Body of pancreas (tissue), 4 donors: Measurements from ENCODE around the gene NOL3. TPM values are rescaled to one million over a fixed set of nuclear protein-coding genes. Genes with fewer than 3 reads are reported as not detected.

Source experiments
- ATAC-seq: fragments of 150-250 bp; one replicate; pipeline ENCODE4 v1.9.1; 2016
- DNase-seq, 4 donors: peaks; one replicate each; pipeline ENCODE4 v3.0.0-alpha.2; 2019
- H3K27ac ChIP-seq, 4 donors: fragments of 200-600 bp; sonication (generic); 1 replicate in 3 of 4; 2 replicates in 1 of 4; pipeline versions ENCODE4 v1.5.1 to v1.6.1; 2016 to 2019; ENCODE audit warnings: mild to moderate bottlenecking in 1 of 4, mixed read lengths in 1 of 4, moderate library complexity in 1 of 4
- H3K27me3 ChIP-seq, 2 donors: fragments of 200-600 bp; sonication (generic); one replicate each; pipeline ENCODE4 v1.6.0; 2016; ENCODE audit warnings: mild to moderate bottlenecking in 1 of 2
- H3K36me3 ChIP-seq, 2 donors: fragments of 200-600 bp; sonication (generic); replicated peaks in 1 of 2; 2 replicates each; pipeline ENCODE4 v1.5.1; 2016; ENCODE audit warnings: low read depth in 2 of 2; ENCODE audit not compliant: insufficient read depth in 1 of 2
- H3K4me1 ChIP-seq: fragments of 200-600 bp; sonication (generic); one replicate; pipeline ENCODE4 v1.6.0; 2016
- H3K4me3 ChIP-seq, 2 donors: fragments of 200-600 bp; sonication (generic); 1 replicate in 1 of 2; 2 replicates in 1 of 2; pipeline ENCODE4 v1.5.1; 2016 to 2019
- H3K9me3 ChIP-seq, 3 donors: fragments of 200-600 bp; sonication (generic); 1 replicate in 2 of 3; 2 replicates in 1 of 3; pipeline ENCODE4 v1.5.1; 2016
- POLR2A ChIP-seq, 3 donors: fragments of 450-650 bp; IDR thresholded peaks; one replicate each; pipeline ENCODE4 v1.6.1; 2016; ENCODE audit warnings: antibody characterized with exemption in 3 of 3, mild to moderate bottlenecking in 2 of 3
- WGBS, 2 donors: methylation state at CpG; one replicate each; pipeline ENCODE4 v1.1.5; 2017; 5-methylcytosine and 5-hydroxymethylcytosine counted together
- intact Hi-C: fragments of 100-400 bp; cut with DNase I; formaldehyde crosslinking; loops from one replicate; pipeline ENCODE4 v1.15.1; 2023
- total RNA-seq, 2 donors: library from RNA; depleted of rRNA; stranded (reverse); fragments of >200 nt; gene quantifications; one replicate each; pipeline ENCODE4 v1.1.0, GENCODE V29; 2016
- TF ChIP-seq, protein P1 (sequence below), 7 experiments: fragments of 450-650 bp in 4 of 7; fragments of 200-600 bp in 3 of 7; sonication (generic) in 3 of 7; IDR thresholded peaks; one replicate each; pipeline ENCODE4 v1.5.1; 2016 to 2019; ENCODE audit warnings: antibody characterized with exemption in 7 of 7

NOL3 gene
- total RNA-seq, 2 donors from 2014 or later, result 51.1 to 78.8 TPM

DNA sequence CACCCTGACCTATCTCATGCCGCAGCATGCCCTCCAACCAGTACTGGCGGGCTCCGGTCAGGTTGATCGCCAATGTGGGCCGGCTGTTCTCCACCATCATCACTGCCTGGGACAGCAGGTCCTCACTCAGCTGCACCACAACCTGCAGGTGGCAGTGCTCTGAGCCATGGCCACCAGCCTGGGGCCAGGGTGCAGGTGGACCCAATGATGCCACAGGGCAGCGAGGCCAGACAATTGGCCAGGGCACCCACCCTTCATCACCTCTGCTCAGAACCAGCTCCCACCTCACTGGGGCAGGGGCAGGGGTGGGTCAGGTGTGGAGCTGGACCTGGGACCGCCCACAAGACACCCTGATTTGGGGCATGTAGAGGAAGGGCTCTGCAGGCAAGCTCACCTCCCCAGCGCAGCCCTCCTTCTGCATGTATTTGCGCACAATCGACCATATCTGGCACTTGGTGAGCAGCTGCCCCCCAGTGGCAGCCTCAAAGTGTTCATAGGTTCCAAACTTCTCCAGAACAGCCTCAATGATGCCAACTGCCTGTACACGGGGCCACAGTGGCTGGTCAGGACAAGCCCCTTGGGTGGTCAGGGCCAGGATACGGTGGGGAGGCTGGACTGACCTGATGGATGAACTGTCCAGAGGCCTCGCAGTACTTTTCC is 9.2 kb downstream of the NOL3 start:
- no peak for ATAC-seq
- no peak overlapping the region for H3K27ac ChIP-seq
- no peaks in the 10 kb centered on the region for H3K27me3 ChIP-seq
- no peaks in the 10 kb centered on the region for H3K36me3 ChIP-seq
- no peak for TF ChIP-seq POLR2A (IDR thresholded peaks at IDR 0.05)
- 92 to 100% methylated on average over 1 to 12 of the region's 13 CpGs for WGBS, 2 donors
- intact Hi-C loops, result loop anchor here (10.0 kb wide), 1 partner anchor 205 kb away; no protein-coding TSS in a partner anchor
- H3K4me1 ChIP-seq, result peaks cover 34% of the 10 kb centered on the region
- no peak for DNase-seq
- no peak overlapping the region for H3K4me3 ChIP-seq
- H3K9me3 ChIP-seq, result no peaks in the 10 kb centered on the region

DNA sequence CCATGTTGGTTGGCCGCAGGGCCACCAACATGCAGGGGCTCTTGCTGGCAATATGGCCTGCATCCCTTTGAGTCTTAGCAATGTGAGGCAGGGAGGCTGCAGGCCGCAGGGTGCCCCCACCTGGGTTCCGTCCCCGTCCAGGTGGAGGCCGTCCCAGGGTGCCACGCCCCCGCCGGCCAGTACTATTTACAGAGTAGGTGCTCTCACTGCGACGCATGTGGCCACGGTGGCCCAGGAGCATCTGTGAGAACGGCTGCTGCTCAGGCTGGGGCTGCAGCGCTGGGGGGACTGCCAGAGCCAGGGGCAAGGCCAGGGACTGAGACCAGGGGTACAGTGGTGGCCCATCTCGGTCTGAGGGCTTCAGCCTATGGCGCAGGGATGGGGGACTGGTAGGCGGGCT is 9.8 kb downstream of the NOL3 start:
- H3K27me3 ChIP-seq, result no peaks in the 10 kb centered on the region
- no peaks in the 10 kb centered on the region for H3K9me3 ChIP-seq
- no peak overlapping the region for H3K27ac ChIP-seq
- no peaks in the 10 kb centered on the region for H3K36me3 ChIP-seq
- ATAC-seq, result no peak
- intact Hi-C loops, result loop anchor here (10.0 kb wide), 1 partner anchor 205 kb away; no protein-coding TSS in a partner anchor
- no peak overlapping the region for H3K4me3 ChIP-seq
- DNase-seq, result no peak
- WGBS, 2 donors, result 87% methylated on average over 16 of the region's 16 CpGs; no CpG with 5 or more reads in 1 of the 2 donors
- H3K4me1 ChIP-seq, result peaks cover 36% of the 10 kb centered on the region
- no peak for TF ChIP-seq POLR2A (IDR thresholded peaks at IDR 0.05)
- TF ChIP-seq, protein P1, sequence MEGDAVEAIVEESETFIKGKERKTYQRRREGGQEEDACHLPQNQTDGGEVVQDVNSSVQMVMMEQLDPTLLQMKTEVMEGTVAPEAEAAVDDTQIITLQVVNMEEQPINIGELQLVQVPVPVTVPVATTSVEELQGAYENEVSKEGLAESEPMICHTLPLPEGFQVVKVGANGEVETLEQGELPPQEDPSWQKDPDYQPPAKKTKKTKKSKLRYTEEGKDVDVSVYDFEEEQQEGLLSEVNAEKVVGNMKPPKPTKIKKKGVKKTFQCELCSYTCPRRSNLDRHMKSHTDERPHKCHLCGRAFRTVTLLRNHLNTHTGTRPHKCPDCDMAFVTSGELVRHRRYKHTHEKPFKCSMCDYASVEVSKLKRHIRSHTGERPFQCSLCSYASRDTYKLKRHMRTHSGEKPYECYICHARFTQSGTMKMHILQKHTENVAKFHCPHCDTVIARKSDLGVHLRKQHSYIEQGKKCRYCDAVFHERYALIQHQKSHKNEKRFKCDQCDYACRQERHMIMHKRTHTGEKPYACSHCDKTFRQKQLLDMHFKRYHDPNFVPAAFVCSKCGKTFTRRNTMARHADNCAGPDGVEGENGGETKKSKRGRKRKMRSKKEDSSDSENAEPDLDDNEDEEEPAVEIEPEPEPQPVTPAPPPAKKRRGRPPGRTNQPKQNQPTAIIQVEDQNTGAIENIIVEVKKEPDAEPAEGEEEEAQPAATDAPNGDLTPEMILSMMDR (IDR thresholded peaks at IDR 0.05), result no peak

DNA sequence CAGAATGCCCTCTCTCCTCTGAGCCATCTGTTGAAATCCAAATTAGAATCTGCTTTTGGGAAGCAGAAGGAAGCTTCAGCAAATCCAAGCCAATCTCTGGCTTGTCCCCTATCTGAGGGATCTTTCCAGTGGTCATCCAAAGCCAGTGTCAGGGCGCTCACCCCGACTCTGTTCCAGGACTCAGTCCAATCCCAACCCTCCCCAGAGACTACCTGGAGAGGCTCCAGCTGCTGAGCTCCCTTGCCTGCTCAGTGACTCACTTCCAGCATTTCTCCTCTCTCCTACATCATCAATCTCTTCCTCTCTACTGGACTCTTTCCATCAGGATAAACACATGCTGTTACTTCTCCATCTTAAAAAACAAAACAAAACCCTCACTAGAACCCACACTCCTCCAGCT is 11.0 kb downstream of the NOL3 start:
- ATAC-seq (no peak), DNase-seq (peak in 3 of 4 donors; percentile 41 to 56 (median 45))
- peaks cover 45% of the 10 kb centered on the region for H3K4me1 ChIP-seq
- no peaks in the 10 kb centered on the region for H3K27me3 ChIP-seq
- no peak overlapping the region for H3K4me3 ChIP-seq
- H3K27ac ChIP-seq, result peak overlapping the region in 1 of 4 donors; percentile 16
- WGBS, 2 donors, result 66 to 71% methylated on average over 2 of the region's 2 CpGs
- H3K36me3 ChIP-seq, result no peaks in the 10 kb centered on the region
- intact Hi-C loops, result loop anchor here (10.0 kb wide), 1 partner anchor 207 kb away; no protein-coding TSS in a partner anchor
- H3K9me3 ChIP-seq, result no peaks in the 10 kb centered on the region
- TF ChIP-seq POLR2A (IDR thresholded peaks at IDR 0.05), result no peak
- TF ChIP-seq, protein P1 (IDR thresholded peaks at IDR 0.05), result no peak

- Histone ChIP-seq H3K27ac (no peak overlapping the region), H3K27me3 (no peaks in the 10 kb centered on the region), H3K36me3 (no peaks in the 10 kb centered on the region), H3K4me3 (no peak overlapping the region), H3K9me3 (no peaks in the 10 kb centered on the region), H3K4me1 (peaks cover 44% of the 10 kb centered on the region)
- ATAC-seq (no peak), DNase-seq (no peak)
- WGBS, 2 donors, result 76 to 85% methylated on average over 2 of the region's 2 CpGs
- TF ChIP-seq POLR2A (IDR thresholded peaks at IDR 0.05), result no peak
- TF ChIP-seq, protein P1 (IDR thresholded peaks at IDR 0.05), result no peak
- intact Hi-C loops, result loop anchor here (10.0 kb wide), 1 partner anchor 207 kb away; no protein-coding TSS in a partner anchor
Observed at GRCh38 chr16:67182288-67182687, 11.9 kb downstream of the NOL3 start.

GRCh38 chr16:67183284-67183626 is 12.9 kb downstream of the NOL3 start:
- TF ChIP-seq POLR2A (IDR thresholded peaks at IDR 0.05), result no peak
- TF ChIP-seq, protein P1 (IDR thresholded peaks at IDR 0.05), result no peak
- Histone ChIP-seq H3K27ac (peak overlapping the region in 3 of 4 donors; percentile 95 to 96 (median 96)), H3K4me1 (peaks cover 36% of the 10 kb centered on the region), H3K4me3 (no peak overlapping the region), H3K9me3 (no peaks in the 10 kb centered on the region), H3K36me3 (no peaks in the 10 kb centered on the region), H3K27me3 (no peaks in the 10 kb centered on the region)
- DNase-seq, result no peak
- 6 to 8% methylated on average over 11 of the region's 11 CpGs for WGBS, 2 donors
- intact Hi-C loops, result loop anchor here (10.0 kb wide), 1 partner anchor 208 kb away; no protein-coding TSS in a partner anchor
- no peak for ATAC-seq
